SU-DHL-6 (cell line): ENCODE results near the gene HNF4A.

ENCODE experiments used
- H2AFZ ChIP-seq: fragments of 200-600 bp; sonication (generic); 2 replicates; pipeline ENCODE4 v1.6.1; 2014; ENCODE audit warnings: low read depth, mild to moderate bottlenecking, moderate library complexity, mixed read lengths, antibody characterized with exemption, low read length; ENCODE audit not compliant: severe bottlenecking
- H3F3A ChIP-seq: fragments of 200-600 bp; shearing (Covaris generic); 2 replicates; pipeline ENCODE4 v1.6.0; 2016; ENCODE audit warnings: antibody characterized with exemption, mild to moderate bottlenecking; ENCODE audit not compliant: insufficient read depth
- H3K27ac ChIP-seq: fragments of 200-600 bp; sonication (generic); 2 replicates; pipeline ENCODE4 v1.5.1; 2016; ENCODE audit warnings: low read depth, mild to moderate bottlenecking, low read length, moderate library complexity, mixed read lengths
- H3K27me3 ChIP-seq: fragments of 200-600 bp; sonication (generic), shearing (Covaris generic); 2 replicates; pipeline ENCODE4 v1.6.0; 2014; ENCODE audit warnings: mild to moderate bottlenecking, low read length
- H3K36me3 ChIP-seq: fragments of 200-600 bp; sonication (generic); 2 replicates; pipeline ENCODE4 v1.6.1; 2014; ENCODE audit warnings: mild to moderate bottlenecking, low read length, mixed read lengths
- H3K4me2 ChIP-seq: fragments of 300-600, 200-600 bp; shearing (Covaris generic), sonication (generic); 2 replicates; pipeline ENCODE4 v1.6.0; 2014; ENCODE audit warnings: low read length, low read depth, mild to moderate bottlenecking; ENCODE audit not compliant: poor library complexity, severe bottlenecking
- H3K4me3 ChIP-seq: fragments of 200-600 bp; sonication (generic); 2 replicates; pipeline ENCODE4 v1.5.1; 2014; ENCODE audit warnings: antibody characterized with exemption, low read length, mild to moderate bottlenecking, mixed read lengths; ENCODE audit not compliant: insufficient read depth, poor library complexity, severe bottlenecking
- H3K79me2 ChIP-seq: fragments of 200-600 bp; sonication (generic); 2 replicates; pipeline ENCODE4 v1.6.1; 2014; ENCODE audit warnings: mild to moderate bottlenecking, low read length, moderate library complexity; ENCODE audit not compliant: insufficient read depth
- H3K9ac ChIP-seq: fragments of 200-600 bp; sonication (generic); 2 replicates; pipeline ENCODE4 v1.7.0; 2014; ENCODE audit warnings: mild to moderate bottlenecking, low read length
- H3K9me2 ChIP-seq: fragments of 200-600 bp; sonication (generic); replicated peaks from 2 replicates; pipeline ENCODE4 v1.6.1; 2014; ENCODE audit warnings: low read length; ENCODE audit not compliant: insufficient read depth
- H3K9me3 ChIP-seq: fragments of 200-600 bp; sonication (generic); 2 replicates; pipeline ENCODE4 v1.6.1; 2014; ENCODE audit warnings: low read length, mixed read lengths; ENCODE audit not compliant: insufficient read depth
- H4K20me1 ChIP-seq: fragments of 200-600 bp; sonication (generic); 2 replicates; pipeline ENCODE4 v1.6.1; 2014; ENCODE audit warnings: low read depth, mild to moderate bottlenecking, antibody characterized with exemption, low read length, moderate library complexity, mixed read lengths
- EZH2phosphoT487 ChIP-seq: fragments of 200-600 bp; sonication (generic), shearing (Covaris generic); conservative IDR thresholded peaks from 2 replicates; pipeline ENCODE4 v1.6.1; 2018; ENCODE audit warnings: mild to moderate bottlenecking, antibody characterized with exemption, low read length, moderate library complexity, mixed read lengths
- TF ChIP-seq, protein P1 (sequence below): fragments of 200-600 bp; sonication (generic); IDR thresholded peaks from one replicate; pipeline ENCODE4 v1.5.1; 2017; ENCODE audit warnings: antibody characterized with exemption, mild to moderate bottlenecking, low read length, moderate library complexity; ENCODE audit not compliant: insufficient read depth, poor library complexity, severe bottlenecking

HNF4A gene

DNA sequence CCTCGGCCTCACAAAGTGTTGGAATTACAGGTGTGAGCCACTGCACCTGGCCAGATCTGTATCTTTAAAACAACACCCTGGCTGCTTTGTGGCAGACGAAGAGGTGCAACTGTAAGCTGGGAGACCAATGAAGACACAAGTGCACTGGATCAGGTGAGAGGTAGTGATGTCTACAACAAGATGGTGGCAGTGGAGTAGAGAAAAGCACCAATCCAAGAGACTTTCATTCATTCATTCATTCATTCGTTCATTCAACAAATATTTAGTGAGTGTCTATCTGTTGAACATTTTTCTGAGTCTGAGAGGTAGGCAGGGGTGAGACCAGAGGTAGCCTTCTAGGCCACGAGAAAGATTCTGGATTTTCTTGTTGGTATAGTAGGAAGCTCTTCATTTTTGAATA is 83.3 kb downstream of the HNF4A start:
- no peak overlapping the region for H3K9ac ChIP-seq
- no peaks in the 10 kb centered on the region for H3F3A ChIP-seq
- H3K79me2 ChIP-seq, result no peaks in the 10 kb centered on the region
- no peak overlapping the region for H3K4me2 ChIP-seq
- TF ChIP-seq, protein P1, sequence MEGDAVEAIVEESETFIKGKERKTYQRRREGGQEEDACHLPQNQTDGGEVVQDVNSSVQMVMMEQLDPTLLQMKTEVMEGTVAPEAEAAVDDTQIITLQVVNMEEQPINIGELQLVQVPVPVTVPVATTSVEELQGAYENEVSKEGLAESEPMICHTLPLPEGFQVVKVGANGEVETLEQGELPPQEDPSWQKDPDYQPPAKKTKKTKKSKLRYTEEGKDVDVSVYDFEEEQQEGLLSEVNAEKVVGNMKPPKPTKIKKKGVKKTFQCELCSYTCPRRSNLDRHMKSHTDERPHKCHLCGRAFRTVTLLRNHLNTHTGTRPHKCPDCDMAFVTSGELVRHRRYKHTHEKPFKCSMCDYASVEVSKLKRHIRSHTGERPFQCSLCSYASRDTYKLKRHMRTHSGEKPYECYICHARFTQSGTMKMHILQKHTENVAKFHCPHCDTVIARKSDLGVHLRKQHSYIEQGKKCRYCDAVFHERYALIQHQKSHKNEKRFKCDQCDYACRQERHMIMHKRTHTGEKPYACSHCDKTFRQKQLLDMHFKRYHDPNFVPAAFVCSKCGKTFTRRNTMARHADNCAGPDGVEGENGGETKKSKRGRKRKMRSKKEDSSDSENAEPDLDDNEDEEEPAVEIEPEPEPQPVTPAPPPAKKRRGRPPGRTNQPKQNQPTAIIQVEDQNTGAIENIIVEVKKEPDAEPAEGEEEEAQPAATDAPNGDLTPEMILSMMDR, result no peak
- no peak for TF ChIP-seq EZH2phosphoT487
- no peaks in the 10 kb centered on the region for H4K20me1 ChIP-seq
- no peaks in the 10 kb centered on the region for H3K27me3 ChIP-seq
- H3K4me3 ChIP-seq, result no peak overlapping the region
- no peaks in the 10 kb centered on the region for H3K9me3 ChIP-seq
- H2AFZ ChIP-seq, result no peak overlapping the region
- H3K9me2 ChIP-seq, result no peaks in the 10 kb centered on the region
- H3K27ac ChIP-seq, result no peak overlapping the region
- no peaks in the 10 kb centered on the region for H3K36me3 ChIP-seq

DNA sequence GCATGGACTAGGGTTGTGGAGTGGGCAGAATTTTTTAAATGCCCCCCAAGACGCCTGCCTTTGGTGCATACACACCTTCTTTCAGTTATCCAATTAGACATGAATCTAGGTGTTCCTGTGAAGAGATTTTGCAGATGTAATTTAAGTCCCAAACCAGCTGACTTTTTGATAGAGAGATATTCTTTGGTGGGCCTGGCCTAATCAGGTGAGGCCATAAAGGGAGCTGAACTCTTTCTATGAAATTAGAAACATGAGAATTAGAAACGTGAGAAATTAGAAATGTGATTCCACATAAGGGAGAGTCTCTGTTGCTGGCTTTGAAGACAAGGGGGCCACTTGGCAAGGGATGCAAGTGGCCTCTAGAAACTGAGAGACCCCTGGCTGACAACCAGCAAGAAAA is 83.8 kb downstream of the HNF4A start:
- H3K27me3 ChIP-seq, result no peaks in the 10 kb centered on the region
- no peaks in the 10 kb centered on the region for H3K36me3 ChIP-seq
- H3K79me2 ChIP-seq, result no peaks in the 10 kb centered on the region
- H3K9me2 ChIP-seq, result no peaks in the 10 kb centered on the region
- H2AFZ ChIP-seq, result no peak overlapping the region
- H3K9me3 ChIP-seq, result no peaks in the 10 kb centered on the region
- TF ChIP-seq EZH2phosphoT487, result no peak
- TF ChIP-seq, protein P1, result no peak
- H4K20me1 ChIP-seq, result no peaks in the 10 kb centered on the region
- no peak overlapping the region for H3K4me3 ChIP-seq
- no peak overlapping the region for H3K4me2 ChIP-seq
- H3F3A ChIP-seq, result no peaks in the 10 kb centered on the region
- H3K9ac ChIP-seq, result no peak overlapping the region
- H3K27ac ChIP-seq, result no peak overlapping the region

DNA sequence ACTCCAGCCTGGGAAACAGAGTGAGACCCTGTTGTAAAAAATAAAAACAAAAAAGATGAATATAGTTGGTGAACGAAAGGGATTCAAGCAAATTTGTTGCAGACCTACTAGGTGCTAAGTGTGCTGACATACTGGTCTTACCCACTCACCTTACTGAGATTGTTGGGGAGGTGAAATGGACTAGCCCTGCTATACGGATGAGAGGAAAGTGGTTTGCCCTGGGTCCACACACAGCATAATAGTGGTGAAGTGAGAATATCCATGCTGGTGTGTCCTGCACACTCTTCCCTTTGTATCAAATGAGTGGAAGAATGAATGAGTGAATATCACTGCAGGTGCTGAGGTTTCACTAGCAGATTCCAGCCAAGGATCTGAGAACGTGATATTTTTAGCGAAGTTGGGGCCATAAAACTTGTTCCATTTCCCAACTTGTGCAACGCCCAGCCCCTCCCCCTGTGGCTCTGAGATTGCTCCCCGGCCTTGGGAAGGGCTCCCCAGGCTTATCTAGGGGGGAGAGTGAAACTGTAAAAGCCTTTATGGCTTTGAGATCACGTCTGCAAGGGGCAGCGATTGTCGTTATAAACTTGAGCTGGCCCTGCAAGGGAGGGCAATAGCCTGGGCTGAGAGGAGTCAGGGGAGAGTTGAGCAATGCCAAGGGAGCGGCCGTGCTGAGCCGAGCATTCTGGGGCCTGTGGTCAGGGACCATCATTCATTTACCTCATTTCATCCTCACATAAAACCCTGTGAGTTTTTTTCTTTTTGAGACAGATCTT is 87.0 kb downstream of the HNF4A start:
- H3F3A ChIP-seq, result no peaks in the 10 kb centered on the region
- H2AFZ ChIP-seq, result no peak overlapping the region
- TF ChIP-seq EZH2phosphoT487, result no peak
- TF ChIP-seq, protein P1, result no peak
- H3K4me3 ChIP-seq, result no peak overlapping the region
- H3K36me3 ChIP-seq, result no peaks in the 10 kb centered on the region
- H3K4me2 ChIP-seq, result no peak overlapping the region
- H3K9ac ChIP-seq, result no peak overlapping the region
- H3K27me3 ChIP-seq, result no peaks in the 10 kb centered on the region
- no peaks in the 10 kb centered on the region for H3K9me2 ChIP-seq
- no peak overlapping the region for H3K27ac ChIP-seq
- no peaks in the 10 kb centered on the region for H3K79me2 ChIP-seq
- H4K20me1 ChIP-seq, result no peaks in the 10 kb centered on the region
- no peaks in the 10 kb centered on the region for H3K9me3 ChIP-seq
